Body of pancreas (tissue), 4 donors: Measurements from ENCODE around the gene PTGR1.

Experiments used
- CTCF ChIP-seq, 7 experiments: fragments of 450-650 bp in 4 of 7; fragments of 200-600 bp in 3 of 7; sonication (generic) in 3 of 7; IDR thresholded peaks; one replicate each; pipeline ENCODE4 v1.5.1; 2016 to 2019; ENCODE audit warnings: antibody characterized with exemption in 7 of 7
- POLR2A ChIP-seq, 3 donors: fragments of 450-650 bp; IDR thresholded peaks; one replicate each; pipeline ENCODE4 v1.6.1; 2016; ENCODE audit warnings: antibody characterized with exemption in 3 of 3, mild to moderate bottlenecking in 2 of 3

- TF ChIP-seq CTCF (IDR thresholded peaks at IDR 0.05) (no peak), POLR2A (IDR thresholded peaks at IDR 0.05) (no peak)
These were observed 10.6 kb downstream of the PTGR1 start for GRCh38 chr9:111588846-111589245.
